Mucosa of rectum (tissue), 2 donors: Measurements from ENCODE around the gene PDE4D.

Source experiments
- H3K27ac ChIP-seq, 2 donors: one replicate each; pipeline ENCODE4 v1.7.0; 2013; ENCODE audit warnings: inconsistent platforms in 2 of 2, low read depth in 2 of 2, low read length in 2 of 2
- H3K27me3 ChIP-seq, 2 donors: one replicate each; pipeline ENCODE4 v1.7.0; 2013; ENCODE audit warnings: low read length in 2 of 2; ENCODE audit not compliant: control insufficient read depth in 2 of 2, insufficient read depth in 2 of 2
- H3K36me3 ChIP-seq, 2 donors: one replicate each; pipeline ENCODE4 v1.7.0; 2013; ENCODE audit warnings: low read length in 2 of 2; ENCODE audit not compliant: control insufficient read depth in 2 of 2, insufficient read depth in 2 of 2
- H3K4me1 ChIP-seq, 2 donors: one replicate each; pipeline ENCODE4 v1.7.0; 2013; ENCODE audit warnings: low read length in 2 of 2, mild to moderate bottlenecking in 1 of 2; ENCODE audit not compliant: control insufficient read depth in 2 of 2, insufficient read depth in 2 of 2
- H3K4me3 ChIP-seq, 2 donors: one replicate each; pipeline ENCODE4 v1.7.0; 2013; ENCODE audit warnings: low read length in 2 of 2
- H3K9ac ChIP-seq, 2 donors: one replicate each; pipeline ENCODE4 v1.7.0; 2013; ENCODE audit warnings: low read length in 2 of 2, low read depth in 1 of 2, mild to moderate bottlenecking in 1 of 2
- H3K9me3 ChIP-seq, 2 donors: one replicate each; pipeline ENCODE4 v1.7.0; 2013; ENCODE audit warnings: low read length in 2 of 2; ENCODE audit not compliant: control insufficient read depth in 2 of 2
- donor health status: healthy.
- donor health status: Normal muscosa, but diverticular disease.

The PDE4D gene

GRCh38 chr5:59342181-59342580 is 551.3 kb downstream of the PDE4D start:
- Histone ChIP-seq H3K36me3 (no peaks in the 10 kb centered on the region), H3K27ac (no peak overlapping the region), H3K4me1 (no peaks in the 10 kb centered on the region), H3K9ac (no peak overlapping the region), H3K9me3 (no peaks in the 10 kb centered on the region), H3K4me3 (no peak overlapping the region), H3K27me3 (no peaks in the 10 kb centered on the region)

GRCh38 chr5:59341760-59342159 is 551.8 kb downstream of the PDE4D start:
- H3K27me3 ChIP-seq, result no peaks in the 10 kb centered on the region
- no peaks in the 10 kb centered on the region for H3K9me3 ChIP-seq
- H3K4me3 ChIP-seq, result no peak overlapping the region
- H3K27ac ChIP-seq, result no peak overlapping the region
- H3K4me1 ChIP-seq, result no peaks in the 10 kb centered on the region
- no peak overlapping the region for H3K9ac ChIP-seq
- H3K36me3 ChIP-seq, result no peaks in the 10 kb centered on the region

GRCh38 chr5:59341155-59341554 is 552.4 kb downstream of the PDE4D start:
- Histone ChIP-seq H3K9ac (no peak overlapping the region), H3K27ac (no peak overlapping the region), H3K9me3 (no peaks in the 10 kb centered on the region)

GRCh38 chr5:59340637-59341036 is 552.9 kb downstream of the PDE4D start:
- no peak overlapping the region for H3K4me3 ChIP-seq

More at GRCh38 chr5:59341155-59341554, 552.4 kb downstream of the PDE4D start:
- H3K36me3 ChIP-seq, result no peaks in the 10 kb centered on the region
- no peaks in the 10 kb centered on the region for H3K27me3 ChIP-seq
- no peaks in the 10 kb centered on the region for H3K4me1 ChIP-seq
- no peak overlapping the region for H3K4me3 ChIP-seq

GRCh38 chr5:59337240-59337639 is 556.3 kb downstream of the PDE4D start:
- H3K9ac ChIP-seq, result no peak overlapping the region
- H3K27ac ChIP-seq, result no peak overlapping the region
- H3K4me3 ChIP-seq, result no peak overlapping the region
- no peaks in the 10 kb centered on the region for H3K9me3 ChIP-seq
- no peaks in the 10 kb centered on the region for H3K36me3 ChIP-seq
- H3K27me3 ChIP-seq, result no peaks in the 10 kb centered on the region
- no peaks in the 10 kb centered on the region for H3K4me1 ChIP-seq

More at GRCh38 chr5:59340637-59341036, 552.9 kb downstream of the PDE4D start:
- no peaks in the 10 kb centered on the region for H3K27me3 ChIP-seq
- H3K36me3 ChIP-seq, result no peaks in the 10 kb centered on the region
- H3K4me1 ChIP-seq, result no peaks in the 10 kb centered on the region
- H3K9me3 ChIP-seq, result no peaks in the 10 kb centered on the region
- H3K9ac ChIP-seq, result no peak overlapping the region
- no peak overlapping the region for H3K27ac ChIP-seq

- Histone ChIP-seq H3K27ac (no peak overlapping the region), H3K36me3 (no peaks in the 10 kb centered on the region), H3K27me3 (no peaks in the 10 kb centered on the region), H3K4me3 (no peak overlapping the region), H3K9ac (no peak overlapping the region), H3K4me1 (no peaks in the 10 kb centered on the region), H3K9me3 (no peaks in the 10 kb centered on the region)
These were observed 558.0 kb downstream of the PDE4D start for GRCh38 chr5:59335544-59335943.

GRCh38 chr5:59333416-59333815 is 560.1 kb downstream of the PDE4D start:
- Histone ChIP-seq H3K4me1 (no peaks in the 10 kb centered on the region), H3K4me3 (no peak overlapping the region), H3K27me3 (no peaks in the 10 kb centered on the region), H3K9ac (no peak overlapping the region), H3K9me3 (no peaks in the 10 kb centered on the region), H3K27ac (no peak overlapping the region), H3K36me3 (no peaks in the 10 kb centered on the region)

- no peaks in the 10 kb centered on the region for H3K27me3 ChIP-seq
- no peak overlapping the region for H3K4me3 ChIP-seq
- H3K9me3 ChIP-seq, result no peaks in the 10 kb centered on the region
- H3K4me1 ChIP-seq, result no peaks in the 10 kb centered on the region
- H3K36me3 ChIP-seq, result no peaks in the 10 kb centered on the region
- H3K27ac ChIP-seq, result no peak overlapping the region
- no peak overlapping the region for H3K9ac ChIP-seq
These were observed 561.1 kb downstream of the PDE4D start for GRCh38 chr5:59332236-59332973.

GRCh38 chr5:59330680-59331079 is 562.8 kb downstream of the PDE4D start:
- Histone ChIP-seq H3K27me3 (no peaks in the 10 kb centered on the region), H3K9me3 (no peaks in the 10 kb centered on the region), H3K27ac (no peak overlapping the region), H3K9ac (no peak overlapping the region), H3K4me3 (no peak overlapping the region), H3K36me3 (no peaks in the 10 kb centered on the region), H3K4me1 (no peaks in the 10 kb centered on the region)

- H3K4me1 ChIP-seq, result no peaks in the 10 kb centered on the region
- H3K9ac ChIP-seq, result no peak overlapping the region
- H3K4me3 ChIP-seq, result no peak overlapping the region
- H3K9me3 ChIP-seq, result no peaks in the 10 kb centered on the region
- H3K27me3 ChIP-seq, result no peaks in the 10 kb centered on the region
- no peaks in the 10 kb centered on the region for H3K36me3 ChIP-seq
- H3K27ac ChIP-seq, result no peak overlapping the region
These were observed 564.7 kb downstream of the PDE4D start for GRCh38 chr5:59328709-59329296.
